HG02588 (cell line): ENCODE data around the gene KCNK7.

Experiments
- ATAC-seq: cut with Tn5 transposase; IDR thresholded peaks from one replicate; pipeline ENCODE4 v1.9.1; 2021; ENCODE audit warnings: mild to moderate bottlenecking, moderate library complexity; ENCODE audit not compliant: unreplicated experiment

Gene KCNK7

DNA sequence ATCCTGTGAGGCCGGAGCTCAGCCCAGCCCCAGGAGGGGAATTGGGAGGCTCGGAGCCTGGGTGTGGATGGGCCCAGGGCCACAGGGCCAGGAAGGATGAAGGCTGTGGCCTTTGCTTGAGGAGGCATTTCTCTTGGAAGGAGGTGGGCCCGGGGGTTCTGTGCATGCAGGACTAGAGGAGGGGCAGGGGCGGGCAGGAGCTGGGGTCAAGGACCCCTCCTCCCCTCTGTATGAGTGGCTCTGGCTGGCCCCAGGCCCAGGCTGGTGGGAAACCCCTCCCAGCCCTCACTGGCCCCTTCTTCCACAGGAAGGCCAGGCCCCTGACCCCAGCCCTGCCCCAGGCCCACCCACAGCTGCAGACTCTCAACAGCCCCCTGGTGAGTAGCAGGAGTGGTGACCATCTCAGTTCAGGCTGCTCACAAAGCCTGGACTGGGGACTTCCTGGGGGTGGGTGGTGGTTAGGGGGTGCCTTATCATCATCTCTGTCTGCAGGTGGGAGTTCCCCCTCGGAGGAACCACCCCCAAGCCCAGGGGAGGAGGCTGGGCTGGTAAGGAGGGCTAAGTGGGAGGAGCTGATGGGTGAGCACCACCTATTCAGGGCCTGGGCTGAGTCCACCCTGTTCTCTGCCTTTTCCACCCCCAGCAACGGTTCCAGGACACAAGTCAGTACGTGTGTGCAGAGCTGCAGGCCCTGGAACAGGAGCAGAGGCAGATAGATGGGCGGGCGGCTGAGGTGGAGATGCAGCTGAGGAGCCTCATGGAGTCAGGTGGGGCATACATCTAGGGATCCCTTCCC is 6.0 kb downstream of the KCNK7 start:
- no peak for ATAC-seq

DNA sequence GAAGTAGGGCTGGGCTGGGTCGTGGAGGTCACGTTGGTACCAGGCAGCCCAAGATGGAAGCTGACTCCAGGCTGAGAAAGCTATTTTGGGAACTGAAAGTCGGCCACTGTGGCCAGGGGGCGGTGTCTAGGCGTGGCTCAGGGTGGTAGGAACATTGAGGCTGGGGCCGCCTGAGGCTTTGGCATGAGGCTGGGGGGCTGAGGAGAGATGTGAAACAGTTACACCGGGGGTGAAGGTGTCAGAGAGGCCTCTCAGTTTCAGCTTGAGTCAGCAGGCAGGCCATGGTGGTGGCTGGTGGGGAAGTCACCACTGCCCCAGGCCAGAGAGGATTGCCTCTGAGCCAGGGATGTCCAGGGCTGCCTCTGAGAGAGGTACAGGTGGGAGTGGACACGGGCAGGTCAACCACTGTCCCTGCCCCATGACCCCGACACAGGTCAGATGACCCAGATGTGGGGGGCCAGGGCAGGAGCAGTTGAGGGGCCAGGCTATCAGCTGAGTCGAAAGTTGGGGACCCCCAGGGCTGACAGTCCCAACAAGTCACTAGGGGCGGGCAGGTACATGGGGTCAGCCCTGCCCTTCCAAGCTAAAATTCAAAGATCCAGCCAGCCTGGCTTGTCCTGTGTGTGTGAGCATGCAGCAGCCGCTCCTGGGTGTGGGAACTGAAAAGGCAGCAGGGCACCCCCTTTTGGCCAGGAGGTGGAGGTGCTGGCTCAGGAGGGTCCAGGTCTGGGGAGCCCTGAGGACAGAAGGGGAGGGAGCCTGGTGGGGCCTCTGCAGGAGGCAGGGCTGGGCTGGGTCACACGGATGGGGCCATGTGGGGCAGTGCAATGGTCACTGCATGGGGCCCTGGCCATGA is 7.2 kb downstream of the KCNK7 start:
- peak; percentile 66 for ATAC-seq

DNA sequence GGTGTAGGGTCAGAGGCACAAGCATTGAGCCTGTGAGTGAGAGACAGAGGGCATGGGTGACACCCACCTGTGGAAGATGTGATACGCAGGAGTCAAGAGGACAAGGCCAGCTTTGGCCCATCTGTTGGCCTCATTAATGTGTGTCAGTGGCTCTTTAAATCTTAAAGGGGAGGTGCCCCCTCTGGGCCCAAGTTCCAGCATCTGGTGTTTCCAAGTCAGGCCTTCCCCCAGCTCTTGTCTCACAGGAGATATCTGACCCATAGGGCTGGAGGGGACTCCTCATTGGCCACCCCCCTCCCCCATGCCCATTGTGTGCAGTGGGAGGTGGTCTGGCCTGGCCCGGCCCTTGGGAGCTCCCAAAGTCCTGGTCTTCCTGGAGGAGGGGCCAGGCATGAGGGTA is 8.9 kb downstream of the KCNK7 start:
- no peak for ATAC-seq

DNA sequence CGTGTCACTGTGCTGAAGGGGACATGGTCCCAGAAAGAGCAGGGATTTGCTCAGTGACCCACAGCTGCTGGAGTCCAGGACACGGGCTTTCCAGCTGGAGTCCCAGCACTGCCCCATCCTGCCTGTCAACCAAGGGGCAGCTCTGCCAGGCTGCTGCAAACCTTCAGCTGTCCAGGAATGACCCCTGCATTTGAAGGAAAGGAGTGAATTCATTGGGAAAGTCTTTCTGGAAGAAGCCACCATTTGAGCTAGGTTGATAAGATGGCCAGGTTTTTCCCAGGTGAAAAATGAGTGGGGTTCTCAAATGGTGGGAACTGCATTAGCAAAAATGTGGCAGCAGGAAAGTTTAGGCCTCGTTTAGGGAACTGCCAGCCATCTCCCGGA is 9.4 kb downstream of the KCNK7 start:
- no peak for ATAC-seq

DNA sequence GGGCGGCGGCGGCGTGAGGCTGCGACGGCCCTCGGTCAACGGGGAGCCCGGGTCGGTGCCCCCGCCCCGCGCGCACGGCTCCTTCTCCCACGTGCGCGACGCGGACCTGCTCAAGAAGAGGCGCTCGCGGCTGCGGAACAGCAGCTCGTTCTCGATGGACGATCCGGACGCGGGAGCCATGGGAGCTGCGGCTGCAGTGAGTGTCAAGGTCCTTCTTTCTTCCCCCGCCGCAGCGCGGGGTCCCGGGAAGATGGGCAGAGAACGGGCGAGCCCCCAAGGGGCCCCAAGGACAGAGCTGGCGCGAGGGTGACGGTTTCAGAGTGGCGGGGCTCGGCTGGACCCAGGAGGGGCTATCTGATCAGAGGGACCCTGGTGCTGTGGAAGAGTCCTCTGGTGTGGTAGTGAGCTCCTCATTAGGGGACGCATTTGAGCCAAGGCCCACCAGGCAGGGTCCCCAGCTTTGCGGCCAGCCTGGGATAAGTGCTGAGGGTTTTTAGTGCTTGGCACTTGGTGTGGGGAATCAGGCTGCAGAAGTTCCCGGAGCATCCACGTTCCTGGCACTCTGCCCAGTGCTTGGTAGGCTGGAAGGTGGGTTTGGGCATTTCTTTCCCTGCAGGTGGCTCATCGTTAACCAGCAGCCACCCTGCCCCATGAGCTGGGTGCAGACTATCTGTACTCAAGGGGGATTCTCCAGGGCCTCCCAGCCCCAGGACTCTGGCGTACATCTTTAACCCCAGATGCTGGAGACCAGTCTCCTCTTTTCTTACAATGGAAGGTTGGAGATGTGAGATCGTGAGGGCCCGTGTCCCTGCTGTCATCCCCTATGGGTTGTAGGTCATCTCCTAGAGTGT is 10.0 kb downstream of the KCNK7 start:
- ATAC-seq: no peak

DNA sequence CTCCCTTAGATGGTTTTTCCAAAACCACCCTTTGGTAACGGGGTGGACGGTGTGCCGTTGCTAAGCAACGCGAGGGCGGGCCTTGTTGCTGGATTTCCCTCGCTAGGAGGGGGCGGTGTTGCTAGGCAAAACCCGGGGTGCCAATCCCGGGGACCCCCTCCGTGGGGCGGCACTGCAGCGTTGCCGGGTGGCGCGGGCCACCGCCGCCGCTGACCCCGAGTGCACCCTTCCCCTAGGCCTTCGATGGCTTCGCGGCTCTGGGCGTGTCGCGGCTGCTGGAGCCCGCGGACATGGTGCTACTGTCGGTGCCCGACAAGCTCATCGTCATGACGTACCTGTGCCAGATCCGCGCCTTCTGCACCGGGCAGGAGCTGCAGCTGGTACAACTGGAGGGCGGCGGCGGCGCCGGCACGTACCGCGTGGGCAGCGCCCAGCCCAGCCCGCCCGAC is 10.9 kb downstream of the KCNK7 start:
- ATAC-seq: no peak

DNA sequence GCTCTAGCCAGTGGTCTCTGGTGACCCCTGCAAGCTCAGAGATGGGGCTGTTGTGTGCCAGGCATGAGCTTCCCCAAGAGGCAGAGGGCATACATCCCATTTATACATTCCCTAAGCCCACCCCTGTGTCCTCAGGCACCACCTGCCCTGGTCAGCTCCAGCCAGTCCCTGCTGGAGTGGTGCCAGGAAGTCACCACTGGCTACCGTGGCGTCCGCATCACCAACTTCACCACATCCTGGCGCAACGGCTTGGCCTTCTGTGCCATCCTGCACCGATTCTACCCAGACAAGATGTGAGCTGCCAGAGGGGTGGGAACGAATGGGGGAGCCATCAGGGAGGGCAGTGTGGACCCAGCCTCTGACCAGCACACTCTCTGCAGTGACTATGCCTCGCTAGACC is 11.5 kb downstream of the KCNK7 start:
- ATAC-seq: no peak

DNA sequence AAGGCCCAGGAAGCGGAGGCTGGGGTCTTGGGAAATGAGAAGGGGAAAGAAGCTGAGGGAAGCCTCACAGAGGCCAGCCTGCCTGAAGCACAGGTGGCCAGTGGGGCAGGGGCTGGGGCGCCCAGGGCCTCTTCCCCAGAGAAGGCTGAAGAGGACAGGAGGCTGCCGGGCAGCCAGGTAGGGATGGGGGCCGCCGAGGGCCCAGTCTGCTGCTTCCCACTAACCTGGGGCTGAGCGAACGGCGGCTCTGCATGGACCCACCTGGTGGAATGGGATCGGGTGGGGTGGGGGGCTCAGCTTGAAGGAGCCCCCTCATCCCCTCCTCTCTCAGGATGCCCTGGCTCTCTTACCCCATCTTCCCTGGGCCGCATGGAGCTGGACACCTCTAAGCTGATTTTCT is 12.0 kb downstream of the KCNK7 start:
- no peak for ATAC-seq

DNA sequence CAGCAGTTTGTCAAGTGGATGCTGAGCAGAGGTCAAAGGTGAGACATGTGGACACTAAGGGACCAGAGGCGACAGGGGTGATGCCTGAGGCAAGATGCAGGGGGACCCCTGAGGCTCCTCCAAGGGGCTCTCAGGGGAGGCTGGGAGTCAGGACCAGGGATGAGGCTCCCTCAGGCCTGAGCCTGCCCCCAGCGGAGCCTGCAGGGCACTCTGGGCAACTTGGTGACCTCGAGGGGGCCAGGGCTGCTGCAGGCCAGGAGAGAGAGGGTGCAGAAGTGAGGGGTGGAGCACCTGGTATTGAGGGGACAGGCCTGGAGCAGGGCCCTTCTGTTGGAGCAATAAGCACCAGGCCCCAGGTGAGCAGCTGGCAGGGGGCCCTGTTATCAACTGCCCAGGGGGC is 13.7 kb downstream of the KCNK7 start:
- ATAC-seq: no peak

DNA sequence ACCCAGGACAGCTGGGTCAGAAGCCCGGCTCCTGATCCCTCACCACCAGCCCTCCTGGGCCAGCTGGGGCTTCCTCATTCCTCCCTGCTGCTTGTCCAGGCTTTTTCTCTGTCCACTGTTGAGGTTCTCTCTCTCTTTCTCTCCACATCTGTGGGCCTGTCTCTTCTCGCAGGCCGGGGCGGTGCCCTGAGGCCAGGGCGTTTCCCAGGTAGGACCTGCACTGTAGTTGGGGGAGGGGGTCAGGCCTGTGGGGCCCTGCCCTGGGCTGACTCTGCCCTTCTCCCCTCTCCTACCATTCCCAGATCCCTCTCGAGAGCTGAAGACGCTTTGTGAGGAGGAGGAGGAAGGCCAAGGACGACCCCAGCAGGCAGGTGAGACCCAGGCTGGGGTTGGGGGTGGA is 14.8 kb downstream of the KCNK7 start:
- no peak for ATAC-seq

DNA sequence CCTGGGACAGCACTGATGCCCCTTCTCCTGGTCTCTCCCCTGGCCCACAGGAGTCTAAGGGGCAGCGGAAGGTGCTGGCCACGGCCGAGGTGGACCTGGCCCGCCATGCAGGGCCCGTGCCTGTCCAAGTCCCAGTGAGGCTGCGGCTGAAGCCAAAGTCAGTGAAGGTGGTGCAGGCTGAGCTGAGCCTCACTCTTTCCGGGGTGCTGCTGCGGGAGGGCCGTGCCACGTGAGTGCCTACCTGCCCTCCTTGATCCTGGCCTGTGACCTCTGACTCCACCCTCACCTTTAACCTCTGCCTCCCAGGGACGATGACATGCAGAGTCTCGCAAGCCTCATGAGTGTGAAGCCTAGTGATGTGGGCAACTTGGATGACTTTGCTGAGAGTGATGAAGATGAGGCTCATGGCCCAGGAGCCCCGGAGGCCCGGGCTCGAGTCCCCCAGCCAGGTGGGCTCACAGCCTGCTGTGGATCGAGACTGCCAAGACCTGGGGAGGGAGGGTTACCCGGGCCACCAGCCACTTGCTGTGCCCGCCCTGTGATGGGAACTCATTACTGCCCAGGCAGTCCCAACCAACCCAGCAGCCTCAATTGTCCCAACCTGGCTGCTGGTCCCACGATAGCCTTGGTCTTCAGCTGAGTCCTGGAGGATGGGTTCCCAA is 15.4 kb downstream of the KCNK7 start:
- no peak for ATAC-seq

DNA sequence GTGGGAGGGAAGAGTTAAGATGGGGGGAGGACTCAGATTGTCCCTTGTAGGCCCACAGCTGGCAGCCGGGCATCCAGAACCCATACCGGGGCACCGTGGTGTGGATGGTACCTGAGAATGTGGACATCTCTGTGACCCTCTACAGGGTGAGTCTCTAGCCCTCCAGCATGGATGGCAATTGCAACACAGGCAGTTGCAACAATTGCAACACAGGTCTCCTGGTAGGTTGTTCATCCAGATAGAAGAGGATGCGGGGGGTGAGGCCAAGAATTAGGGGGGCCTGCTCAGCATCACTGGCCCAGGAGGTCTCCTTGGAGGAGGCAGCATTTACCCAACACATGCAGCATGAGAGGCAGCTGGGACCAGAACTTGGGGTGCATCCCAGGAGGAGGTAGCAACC is 16.3 kb downstream of the KCNK7 start:
- no peak for ATAC-seq

DNA sequence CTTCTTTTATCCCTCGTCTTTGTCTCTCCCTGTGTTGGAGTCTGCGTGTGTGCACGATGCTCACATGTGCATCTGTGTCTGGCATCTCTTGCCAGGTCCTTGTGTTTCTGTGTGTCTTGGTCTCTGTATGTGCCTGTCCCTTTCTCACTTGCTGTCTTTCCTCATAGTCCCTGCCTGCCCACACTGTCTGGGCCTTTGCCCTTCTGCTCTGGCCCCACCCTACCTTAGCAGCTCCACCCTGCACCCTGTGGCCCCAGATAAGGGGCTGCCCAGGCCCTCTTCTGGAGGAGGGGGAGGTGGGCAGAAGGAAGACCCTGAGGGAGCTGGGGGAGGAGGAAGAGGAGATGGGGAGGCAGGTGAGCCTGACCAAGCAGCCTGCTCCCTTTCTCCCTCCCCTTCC is 16.9 kb downstream of the KCNK7 start:
- no peak for ATAC-seq

DNA sequence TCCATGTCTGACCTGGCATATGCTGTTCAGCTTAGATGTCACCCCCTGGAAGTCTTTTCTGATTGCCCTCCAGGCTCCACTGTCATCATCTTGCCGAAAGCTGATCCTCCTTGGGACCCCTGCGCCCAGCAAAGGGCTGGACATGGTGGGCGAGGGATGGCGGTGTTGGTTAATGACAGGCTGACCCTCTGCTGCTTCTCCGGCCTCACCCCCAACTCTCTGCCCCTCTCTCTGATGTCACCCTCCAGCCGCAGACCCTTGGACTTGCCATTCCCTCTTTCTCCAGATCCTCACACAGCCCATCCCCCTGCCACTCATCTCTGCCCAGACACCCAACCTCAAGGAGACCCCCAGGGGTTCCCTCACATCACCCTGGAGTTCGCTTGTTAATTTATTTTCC is 17.5 kb downstream of the KCNK7 start:
- no peak for ATAC-seq

DNA sequence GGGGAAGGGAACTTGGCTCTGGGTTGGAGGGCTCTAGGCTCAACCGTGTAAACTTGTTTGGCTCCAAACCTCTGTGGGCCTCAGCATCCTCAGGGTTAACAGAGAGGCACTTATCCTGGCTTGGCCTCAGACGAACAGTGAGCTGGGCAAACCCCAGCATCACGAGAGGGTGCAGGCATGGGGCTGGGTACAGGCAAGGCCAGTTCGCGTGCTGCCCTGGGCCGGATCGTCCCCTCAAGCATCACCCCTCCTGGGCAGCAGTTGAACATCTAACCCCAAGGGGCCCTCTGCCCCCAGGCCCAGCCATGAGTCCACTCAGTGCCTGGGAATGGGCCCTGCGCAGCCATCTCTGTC is 17.9 kb downstream of the KCNK7 start:
- no peak for ATAC-seq

DNA sequence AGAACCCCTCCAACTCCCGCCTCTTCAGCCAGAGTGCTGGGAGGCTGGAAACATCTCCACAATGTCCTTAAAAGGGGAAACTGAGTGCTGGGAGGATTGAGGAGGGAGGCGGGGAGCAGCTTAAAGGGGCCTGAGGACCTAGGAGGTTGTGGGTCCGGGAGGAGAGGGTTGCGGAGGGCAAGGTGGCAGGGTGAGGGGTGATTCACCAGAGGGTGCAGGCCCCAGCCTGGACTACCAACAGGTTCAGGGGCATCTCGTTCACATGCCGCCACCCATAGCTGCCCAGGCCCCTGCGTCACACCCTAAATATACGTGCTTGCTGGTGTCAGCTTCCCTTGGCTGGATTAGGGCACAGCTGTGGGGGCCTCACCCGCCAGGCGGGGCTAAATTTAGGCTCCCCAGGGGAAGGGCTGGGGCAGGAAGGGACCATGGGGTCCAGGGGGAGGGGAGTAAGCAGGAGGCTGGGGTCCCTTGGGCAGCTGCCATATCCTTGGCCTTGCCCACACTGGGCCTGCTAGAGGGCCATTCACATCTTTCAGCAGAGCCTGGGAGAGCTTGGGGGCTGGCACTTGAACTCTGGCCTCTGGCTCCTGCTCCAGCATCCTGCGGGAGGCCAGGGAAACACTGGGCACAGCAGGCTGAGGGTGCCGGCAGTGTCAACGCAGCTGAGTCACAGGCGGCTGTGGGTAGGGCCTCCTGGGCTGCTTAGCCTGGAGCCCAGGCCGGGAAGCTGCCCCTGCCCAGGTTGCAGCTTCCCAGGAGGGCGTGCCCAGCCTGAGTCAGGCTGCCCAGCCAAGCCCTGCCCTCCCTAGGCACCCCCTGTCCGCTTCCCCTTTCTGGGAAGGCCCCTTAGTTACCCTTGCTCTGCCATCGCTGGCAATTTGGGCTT is 18.5 kb downstream of the KCNK7 start:
- no peak for ATAC-seq

DNA sequence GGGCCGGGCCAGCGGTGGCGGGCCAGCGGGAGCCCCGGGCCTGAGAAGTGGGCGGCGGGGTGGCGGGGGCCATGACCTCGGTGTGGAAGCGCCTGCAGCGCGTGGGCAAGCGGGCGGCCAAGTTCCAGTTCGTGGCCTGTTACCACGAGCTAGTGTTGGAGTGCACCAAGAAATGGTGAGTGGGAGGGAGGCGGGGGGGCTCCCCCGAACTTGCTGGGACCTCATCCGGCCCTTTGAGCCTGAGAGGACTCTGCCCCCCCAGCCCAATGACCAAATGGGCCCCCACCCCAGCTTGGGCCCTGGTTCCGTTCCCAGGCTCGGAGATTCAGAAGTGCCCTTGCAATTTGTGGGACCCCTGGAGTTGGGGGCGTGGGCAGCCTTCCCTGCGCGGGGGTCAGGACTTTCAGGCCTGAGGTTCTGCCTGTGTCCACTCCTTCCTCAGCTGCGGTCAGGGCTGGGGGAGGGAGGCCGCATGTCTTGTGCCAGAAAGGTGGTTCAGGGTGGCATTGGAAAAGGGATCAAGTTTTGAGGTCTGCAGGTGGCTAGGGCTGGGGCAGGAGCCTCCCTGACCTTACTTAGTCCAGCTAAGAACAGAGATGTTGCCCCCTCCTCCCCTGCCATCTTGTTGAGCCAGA is 19.3 kb downstream of the KCNK7 start:
- ATAC-seq: no peak

DNA sequence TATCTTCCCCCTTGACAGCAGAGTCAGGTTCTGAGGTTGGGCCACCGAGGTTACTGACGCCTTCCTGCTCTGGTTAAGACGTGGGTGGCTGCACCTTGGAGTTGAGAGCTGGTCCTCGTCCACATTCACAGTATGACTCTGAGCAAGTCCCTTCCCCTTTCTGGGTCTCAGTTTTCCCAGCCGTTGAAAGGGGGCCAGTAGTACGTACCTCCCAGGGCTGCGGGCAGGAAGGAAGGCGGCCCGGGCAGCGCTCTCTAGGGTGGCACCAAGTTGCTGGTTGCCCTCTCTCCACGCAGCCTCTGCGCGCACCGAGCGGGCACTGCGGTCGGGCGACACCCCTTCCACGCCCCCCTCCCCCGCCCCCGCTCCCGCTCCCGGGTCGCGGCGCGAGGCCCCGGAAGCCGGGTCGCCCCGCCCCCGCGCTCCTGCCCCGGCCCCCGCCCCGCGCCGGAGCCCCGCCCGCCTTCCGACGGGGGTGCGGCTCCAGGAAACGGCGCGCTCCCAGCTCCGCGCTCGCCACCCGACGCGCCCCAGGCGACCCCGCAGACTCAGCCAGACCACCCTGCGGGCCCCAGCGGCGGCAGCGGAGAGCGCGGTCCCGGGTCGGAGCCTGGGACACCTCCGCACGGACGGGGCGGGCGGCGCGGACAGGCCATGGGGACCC is 19.9 kb downstream of the KCNK7 start, which contains the start of gene EHBP1L1:
TSS of gene EHBP1L1 (plus strand) at position 486 of the 664 bp plus-strand sequence. CDS start 250 bp downstream, outside the sequence.
- ATAC-seq: no peak
